H1 (cell line): ENCODE data around the gene OR2L13. TPM values are rescaled to one million over a fixed set of nuclear protein-coding genes. Genes with fewer than 3 reads are reported as not detected.

Experiments used
- CTCF ChIA-PET: fragments of 300-600 bp; sonication (Branson Sonifier 250); formaldehyde crosslinking; loops from one replicate; lab custom pipeline; 2021; ENCODE audit not compliant: partially characterized antibody; lab: Charles Lee
- POLR2A ChIA-PET: fragments of 300-600 bp; sonication (Branson Sonifier 250); formaldehyde crosslinking; loops from one replicate; lab custom pipeline; 2021; ENCODE audit warnings: inconsistent platforms; ENCODE audit not compliant: partially characterized antibody; lab: Charles Lee
- DNase-seq, 2 experiments: peaks; one replicate each; pipeline versions ENCODE4 v3.0.0 to v3.0.0-alpha.2; 2010 to 2022; ENCODE audit warnings: low spot score in 2 of 2, low read depth in 1 of 2, mixed read lengths in 1 of 2
- FAIRE-seq: peaks from 2 replicates; lab custom pipeline; 2011; peaks lifted over from hg19 to GRCh38; lab: Jason Lieb, UNC
- H2AFZ ChIP-seq: 2 replicates; pipeline ENCODE4 v1.8.1; 2012; ENCODE audit warnings: low read length, inconsistent platforms
- H2AK5ac ChIP-seq: 2 replicates; pipeline ENCODE4 v1.6.1; 2013; ENCODE audit warnings: low read depth, low read length
- H2BK120ac ChIP-seq: replicated peaks from 2 replicates; pipeline ENCODE3; 2013; ENCODE audit warnings: low read depth, low read length, inconsistent platforms
- H2BK12ac ChIP-seq: 2 replicates; pipeline ENCODE4 v1.6.1; 2013; ENCODE audit warnings: low read depth, low read length
- H2BK15ac ChIP-seq: 2 replicates; pipeline ENCODE4 v1.6.1; 2013; ENCODE audit warnings: low read length
- H2BK20ac ChIP-seq: 2 replicates; pipeline ENCODE4 v1.6.1; 2013; ENCODE audit warnings: low read length
- H2BK5ac ChIP-seq: 2 replicates; pipeline ENCODE4 v1.6.1; 2013; ENCODE audit warnings: low read depth, low read length
- H3K14ac ChIP-seq: 2 replicates; pipeline ENCODE4 v1.6.1; 2013; ENCODE audit warnings: inconsistent platforms; ENCODE audit not compliant: insufficient read length
- H3K18ac ChIP-seq: 2 replicates; pipeline ENCODE4 v1.6.1; 2013; ENCODE audit warnings: low read length; ENCODE audit errors: extremely low read depth
- H3K23ac ChIP-seq: 2 replicates; pipeline ENCODE4 v1.6.1; 2013; ENCODE audit warnings: inconsistent platforms; ENCODE audit not compliant: insufficient read length
- H3K23me2 ChIP-seq: 2 replicates; pipeline ENCODE4 v1.6.1; 2013; ENCODE audit warnings: low read depth, low read length
- H3K27ac ChIP-seq: 2 replicates; pipeline ENCODE4 v1.6.1; 2011; ENCODE audit warnings: low read depth, low read length, inconsistent platforms
- H3K27me3 ChIP-seq, 4 experiments: replicated peaks in 1 of 4; 1 replicate in 1 of 4; 2 replicates in 3 of 4; pipeline versions ENCODE4 v1.6.1 to v1.8.1; 2011 to 2013; ENCODE audit warnings: low read length in 3 of 4, mild to moderate bottlenecking in 3 of 4, inconsistent platforms in 2 of 4, mixed read lengths in 2 of 4, moderate library complexity in 1 of 4; ENCODE audit not compliant: control insufficient read depth in 3 of 4, insufficient read depth in 3 of 4; ENCODE audit errors: extremely low read depth in 1 of 4
- H3K36me3 ChIP-seq, 4 experiments: 2 replicates each; pipeline versions ENCODE4 v1.6.1 to v1.8.1; 2011 to 2013; ENCODE audit warnings: mild to moderate bottlenecking in 4 of 4, low read length in 3 of 4, moderate library complexity in 2 of 4, control low read depth in 1 of 4, inconsistent platforms in 1 of 4; ENCODE audit not compliant: insufficient read depth in 4 of 4, control insufficient read depth in 2 of 4
- H3K4ac ChIP-seq: replicated peaks from 2 replicates; pipeline ENCODE3; 2013; ENCODE audit warnings: low read length, low read depth, mixed read lengths, inconsistent platforms; ENCODE audit not compliant: insufficient read length
- H3K4me1 ChIP-seq, 4 experiments: replicated peaks in 1 of 4; 1 replicate in 1 of 4; 2 replicates in 3 of 4; pipeline versions ENCODE4 v1.6.1 to v1.8.1; 2011 to 2013; ENCODE audit warnings: low read length in 3 of 4, inconsistent platforms in 2 of 4, mixed read lengths in 1 of 4; ENCODE audit not compliant: insufficient read depth in 4 of 4, control insufficient read depth in 3 of 4
- H3K4me2 ChIP-seq, 2 experiments: 2 replicates each; pipeline versions ENCODE4 v1.6.1 to v1.8.1; 2011 to 2013; ENCODE audit warnings: low read depth in 2 of 2, low read length in 2 of 2, control low read depth in 1 of 2, inconsistent platforms in 1 of 2, mild to moderate bottlenecking in 1 of 2; ENCODE audit not compliant: insufficient read depth in 1 of 2
- H3K4me3 ChIP-seq, 4 experiments: fragments of 200-600, 300-600 bp in 1 of 4; sonication (generic), shearing (Covaris generic), sonication (Bioruptor Twin) in 1 of 4; 2 replicates each; pipeline versions ENCODE4 v1.5.1 to v1.8.1; 2011 to 2016; ENCODE audit warnings: low read length in 4 of 4, low read depth in 3 of 4, control low read depth in 2 of 4, inconsistent platforms in 2 of 4, mild to moderate bottlenecking in 2 of 4, mixed read lengths in 1 of 4, moderate library complexity in 1 of 4; ENCODE audit not compliant: insufficient read depth in 2 of 4; ENCODE audit errors: extremely low read depth in 1 of 4
- H3K56ac ChIP-seq: replicated peaks from 2 replicates; pipeline ENCODE3; 2013; ENCODE audit warnings: low read depth, mild to moderate bottlenecking, mixed read lengths, low read length, inconsistent platforms; ENCODE audit not compliant: insufficient read length
- H3K79me1 ChIP-seq: 2 replicates; pipeline ENCODE4 v1.6.1; 2013; ENCODE audit warnings: low read depth, low read length, control low read depth
- H3K79me2 ChIP-seq, 2 experiments: 2 replicates each; pipeline versions ENCODE4 v1.6.1 to v1.8.1; 2012 to 2013; ENCODE audit warnings: low read length in 2 of 2, mild to moderate bottlenecking in 2 of 2, inconsistent platforms in 1 of 2; ENCODE audit not compliant: insufficient read depth in 2 of 2, control insufficient read depth in 1 of 2
- H3K9ac ChIP-seq, 4 experiments: replicated peaks in 1 of 4; 1 replicate in 1 of 4; 2 replicates in 3 of 4; pipeline versions ENCODE4 v1.6.1 to v1.8.1; 2011 to 2013; ENCODE audit warnings: low read depth in 3 of 4, low read length in 3 of 4, control low read depth in 2 of 4, mild to moderate bottlenecking in 2 of 4, moderate library complexity in 2 of 4, inconsistent platforms in 1 of 4; ENCODE audit errors: extremely low read depth in 1 of 4
- H3K9me3 ChIP-seq, 2 experiments: 2 replicates each; pipeline versions ENCODE4 v1.6.1 to v1.8.1; 2012 to 2013; ENCODE audit warnings: mild to moderate bottlenecking in 2 of 2, moderate library complexity in 2 of 2, control low read depth in 1 of 2, inconsistent platforms in 1 of 2, low read depth in 1 of 2, low read length in 1 of 2, mixed read lengths in 1 of 2; ENCODE audit not compliant: insufficient read depth in 2 of 2
- H4K20me1 ChIP-seq, 2 experiments: replicated peaks in 1 of 2; 2 replicates each; pipeline versions ENCODE3 to v1.8.1; 2011 to 2013; ENCODE audit warnings: inconsistent platforms in 2 of 2, low read length in 2 of 2, mild to moderate bottlenecking in 1 of 2; ENCODE audit not compliant: insufficient read depth in 2 of 2, control insufficient read depth in 1 of 2
- H4K5ac ChIP-seq: 2 replicates; pipeline ENCODE4 v1.6.1; 2013; ENCODE audit warnings: low read length, low read depth, mixed read lengths, inconsistent platforms; ENCODE audit not compliant: insufficient read length
- H4K8ac ChIP-seq: 2 replicates; pipeline ENCODE4 v1.8.0; 2013; ENCODE audit warnings: mild to moderate bottlenecking, moderate library complexity, low read length, inconsistent platforms; ENCODE audit not compliant: insufficient read depth; ENCODE audit errors: extremely low read depth
- H4K91ac ChIP-seq: replicated peaks from 2 replicates; pipeline ENCODE3; 2013; ENCODE audit warnings: low read length, mixed read lengths, inconsistent platforms; ENCODE audit not compliant: insufficient read length
- BRCA1 ChIP-seq: IDR thresholded peaks from 2 replicates; pipeline ENCODE4 v1.6.1; 2012; ENCODE audit warnings: low read depth, low read length, improper control_type of control experiment
- CTBP2 ChIP-seq: IDR thresholded peaks from 2 replicates; pipeline ENCODE4 v1.7.0; 2011; ENCODE audit warnings: borderline replicate concordance, mild to moderate bottlenecking, moderate library complexity, mixed read lengths, low read length; ENCODE audit not compliant: insufficient read depth, insufficient read length
- EP300 ChIP-seq, 2 experiments: IDR thresholded peaks; 1 replicate in 1 of 2; 2 replicates in 1 of 2; pipeline ENCODE4 v1.6.1; 2011 to 2012; ENCODE audit warnings: low read depth in 2 of 2, low read length in 2 of 2, mild to moderate bottlenecking in 2 of 2, borderline replicate concordance in 1 of 2, inconsistent platforms in 1 of 2, moderate library complexity in 1 of 2
- GTF2F1 ChIP-seq: IDR thresholded peaks from 2 replicates; pipeline ENCODE4 v1.6.1; 2012; ENCODE audit warnings: low read depth, low read length, improper control_type of control experiment, borderline replicate concordance
- JUND ChIP-seq: IDR thresholded peaks from 2 replicates; pipeline ENCODE4 v1.6.1; 2011; ENCODE audit warnings: mild to moderate bottlenecking, improper control_type of control experiment, low read length
- NANOG ChIP-seq: IDR thresholded peaks from 2 replicates; pipeline ENCODE4 v1.6.1; 2011; ENCODE audit warnings: low read length, low read depth, mild to moderate bottlenecking, inconsistent platforms; ENCODE audit not compliant: insufficient read depth, poor library complexity, severe bottlenecking
- RAD21 ChIP-seq, 2 experiments: IDR thresholded peaks in 1 of 2; conservative IDR thresholded peaks in 1 of 2; 2 replicates each; pipeline ENCODE4 v1.6.1; 2011; ENCODE audit warnings: low read depth in 2 of 2, low read length in 2 of 2, improper control_type of control experiment in 1 of 2, inconsistent platforms in 1 of 2, mild to moderate bottlenecking in 1 of 2, moderate library complexity in 1 of 2
- RBBP5 ChIP-seq: IDR thresholded peaks from 2 replicates; pipeline ENCODE4 v1.7.1; 2012; ENCODE audit warnings: low read depth, mild to moderate bottlenecking, inconsistent platforms, low read length, moderate library complexity, borderline replicate concordance
- RXRA ChIP-seq: IDR thresholded peaks from 2 replicates; pipeline ENCODE4 v1.6.1; 2011; ENCODE audit warnings: low read depth, mild to moderate bottlenecking, low read length, moderate library complexity; ENCODE audit not compliant: insufficient read depth
- SIX5 ChIP-seq: IDR thresholded peaks from 2 replicates; pipeline ENCODE4 v1.6.1; 2011; ENCODE audit warnings: mild to moderate bottlenecking, low read depth, low read length
- SUZ12 ChIP-seq: fragments of 200-600 bp; sonication (generic); IDR thresholded peaks from 2 replicates; pipeline ENCODE4 v1.6.1; 2012; ENCODE audit warnings: mild to moderate bottlenecking, inconsistent platforms, low read length, moderate library complexity, mixed read lengths
- TEAD4 ChIP-seq: IDR thresholded peaks from 2 replicates; pipeline ENCODE4 v1.6.1; 2012; ENCODE audit warnings: low read depth, low read length, inconsistent platforms, mixed read lengths
- YY1 ChIP-seq: IDR thresholded peaks from 2 replicates; pipeline ENCODE4 v1.6.1; 2011; ENCODE audit warnings: low read depth, mild to moderate bottlenecking, low read length
- WGBS, 2 experiments: shearing (Covaris generic) in 1 of 2; methylation state at CpG; one replicate each; pipeline versions ENCODE4 v1.1.6 to v1.1.7; 2013 to 2015; ENCODE audit warnings: low lambda C conversion rate in 2 of 2, mixed read lengths in 2 of 2, inconsistent platforms in 1 of 2, low coverage in 1 of 2, missing lambda C conversion rate in 1 of 2; ENCODE audit not compliant: insufficient replicate concordance in 2 of 2, insufficient coverage in 1 of 2, insufficient read length in 1 of 2; ENCODE audit errors: extremely low coverage in 1 of 2, missing lambda C conversion rate in 1 of 2; 5-methylcytosine and 5-hydroxymethylcytosine counted together
- polyA plus RNA-seq, 7 experiments: library from polyadenylated mRNA; depleted of rRNA in 3 of 7; stranded (reverse) in 5 of 7; unstranded in 2 of 7; fragments of >200 nt in 5 of 7; fragments of 200-250 nt in 2 of 7; gene quantifications; 1 replicate in 5 of 7; 2 replicates in 1 of 7; 4 replicates in 1 of 7; pipeline versions ENCODE4 v1.2.1 to v1.2.3, GENCODE V29; 2011 to 2013; ENCODE audit warnings: missing spikeins in 2 of 7, mixed read lengths in 2 of 7
- total RNA-seq: library from RNA; stranded (reverse); fragmentation: NEBNext Ultra II Directional; extraction: Animal tissue kit (Norgen Biotek cat#: 25700); gene quantifications from 2 replicates; pipeline ENCODE4 v1.2.1, GENCODE V29; 2021

The OR2L13 gene
- total and polyA plus RNA-seq, 2 of the 8 experiments (the other 6 are each of a cell fraction or from before 2014, with no cell fraction given) = not detected

DNA sequence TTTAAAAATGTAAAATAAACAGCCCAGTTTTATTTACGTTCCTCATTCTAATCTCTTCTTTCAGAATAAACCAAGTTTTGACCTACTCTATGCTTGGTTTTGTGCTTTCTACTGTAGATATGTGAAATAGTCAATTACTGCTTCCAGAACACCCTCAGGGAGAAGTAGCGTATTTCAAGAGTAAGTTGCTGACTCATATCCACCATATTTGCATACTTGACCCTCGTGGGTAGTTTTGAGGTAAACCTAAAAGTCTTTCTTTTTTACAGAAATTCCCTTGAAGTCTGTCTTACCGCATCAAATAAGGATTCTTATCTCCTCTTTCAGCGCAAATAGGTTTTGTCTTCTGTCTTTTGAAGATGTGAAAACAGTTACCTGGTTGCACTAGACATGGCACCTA lies 49.8 kb upstream of the OR2L13 start:
- Histone ChIP-seq H3K27me3 (no peaks in the 10 kb centered on the region), H3K18ac (no peak overlapping the region)
- TF ChIP-seq SUZ12 (no peak), SIX5 (no peak), JUND (no peak), RBBP5 (no peak), NANOG (no peak), CTBP2 (no peak), TEAD4 (no peak), GTF2F1 (no peak), YY1 (no peak), RXRA (no peak), BRCA1 (no peak), EP300 (IDR thresholded peaks at IDR 0.05; ENCODE audit: borderline replicate concordance in 1 of 2, low read depth in 2 of 2, low read length in 2 of 2) (no peak), RAD21 (IDR thresholded peaks at IDR 0.05 in 1 of 2, conservative IDR thresholded peaks at IDR 0.05 in 1 of 2; ENCODE audit: low read depth in 2 of 2, low read length in 2 of 2) (no peak)
- TF ChIP-seq, all 59 proteins: peak for 0
- Histone ChIP-seq H3K56ac (no peak overlapping the region), H2BK120ac (no peak overlapping the region), H4K8ac (no peak overlapping the region), H2AFZ (no peak overlapping the region), H4K5ac (no peak overlapping the region), H3K27ac (no peak overlapping the region), H2BK5ac (no peak overlapping the region), H3K4ac (no peak overlapping the region), H3K14ac (no peak overlapping the region), H4K91ac (no peak overlapping the region), H3K9ac (no peak overlapping the region), H3K4me2 (no peak overlapping the region), H4K20me1 (no peaks in the 10 kb centered on the region), H3K4me1 (no peaks in the 10 kb centered on the region), H3K4me3 (no peak overlapping the region), H3K23me2 (no peaks in the 10 kb centered on the region), H2BK12ac (no peak overlapping the region), H3K79me2 (no peaks in the 10 kb centered on the region), H2BK15ac (no peak overlapping the region), H2BK20ac (no peak overlapping the region), H3K79me1 (no peaks in the 10 kb centered on the region), H2AK5ac (no peak overlapping the region), H3K36me3 (no peaks in the 10 kb centered on the region; a peak in 1 of 8 replicates), H3K23ac (no peak overlapping the region), H3K9me3 (peaks cover 46 to 54% of the 10 kb centered on the region in 2 experiments)
- WGBS, 2 experiments = 73% methylated on average over 5 of the region's 5 CpGs; no CpG with 5 or more reads in 1 of the 2 experiments
- no peak for FAIRE-seq
- DNase-seq = no peak
- POLR2A ChIA-PET = no interaction called here
- CTCF ChIA-PET = no interaction called here
